Measurements from ENCODE around the gene PAK6. TPM values are rescaled to one million over a fixed set of nuclear protein-coding genes. Genes with fewer than 3 reads are reported as not detected.

Gene PAK6
- total RNA-seq, 1 experiment from 2014 or later: 13.0 TPM

DNA sequence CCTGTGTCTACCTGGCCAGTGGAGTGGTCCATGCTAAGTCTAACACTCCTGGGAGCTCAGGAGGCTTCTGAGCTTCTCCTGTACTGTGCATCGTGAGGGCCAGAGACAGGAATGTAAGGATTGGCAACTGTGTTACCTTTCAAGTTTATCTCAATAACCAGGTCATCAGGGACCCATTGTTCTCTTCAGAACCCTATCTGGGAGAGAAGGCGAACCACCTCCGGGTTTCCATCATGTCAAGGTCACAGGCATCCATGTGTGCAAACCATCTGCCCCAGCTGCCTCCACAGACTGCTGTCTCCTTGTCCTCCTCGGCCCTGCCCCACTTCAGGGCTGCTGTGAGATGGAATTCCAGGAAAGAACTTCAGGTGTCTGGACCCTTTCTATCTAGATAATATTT is 38.1 kb downstream of the PAK6 start:
- DNase-seq (ENCODE audit: low read depth): no peak

GRCh38 chr15:40277471-40277870 is 38.6 kb downstream of the PAK6 start:
- DNase-seq (ENCODE audit: low read depth): no peak

GRCh38 chr15:40278026-40278425 is 39.2 kb downstream of the PAK6 start:
- no peak for DNase-seq (ENCODE audit: low read depth)

- DNase-seq (ENCODE audit: low read depth): peak; percentile 48
Observed at GRCh38 chr15:40279437-40280141, 40.7 kb downstream of the PAK6 start.

GRCh38 chr15:40280260-40281056 is 41.6 kb downstream of the PAK6 start:
- no peak for DNase-seq (ENCODE audit: low read depth)

GRCh38 chr15:40281057-40281800 is 42.4 kb downstream of the PAK6 start:
- DNase-seq (ENCODE audit: low read depth): no peak

DNA sequence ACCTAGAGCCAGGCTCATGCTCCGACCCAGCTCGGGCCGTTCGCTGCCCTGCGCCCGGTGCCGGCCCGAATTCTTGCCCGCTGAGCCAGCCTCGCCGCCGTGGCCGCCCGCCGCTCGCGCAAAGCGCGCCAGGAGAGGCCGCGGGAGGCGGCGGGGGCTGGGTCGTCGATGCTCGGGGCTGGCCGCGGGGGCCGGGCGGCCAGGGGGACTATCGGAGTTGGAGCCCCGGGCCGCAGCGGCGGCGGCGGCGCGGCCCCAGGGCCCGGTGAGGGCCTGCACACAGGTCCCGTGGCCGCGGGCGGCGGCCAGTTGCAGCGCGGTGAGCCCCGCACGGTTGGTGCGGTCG is 42.9 kb downstream of the PAK6 start:
- DNase-seq (ENCODE audit: low read depth): no peak

- peak; percentile 25 for DNase-seq (ENCODE audit: low read depth)
Observed at GRCh38 chr15:40282147-40282868, 43.4 kb downstream of the PAK6 start.

- peak; percentile 17 for DNase-seq (ENCODE audit: low read depth)
Observed at GRCh38 chr15:40282869-40283614, 44.2 kb downstream of the PAK6 start, which contains the start of gene ANKRD63. Gene ANKRD63, minus strand, starts transcription at chr15:40283064. Its CDS starts 478 bp downstream, at chr15:40282586.

DNA sequence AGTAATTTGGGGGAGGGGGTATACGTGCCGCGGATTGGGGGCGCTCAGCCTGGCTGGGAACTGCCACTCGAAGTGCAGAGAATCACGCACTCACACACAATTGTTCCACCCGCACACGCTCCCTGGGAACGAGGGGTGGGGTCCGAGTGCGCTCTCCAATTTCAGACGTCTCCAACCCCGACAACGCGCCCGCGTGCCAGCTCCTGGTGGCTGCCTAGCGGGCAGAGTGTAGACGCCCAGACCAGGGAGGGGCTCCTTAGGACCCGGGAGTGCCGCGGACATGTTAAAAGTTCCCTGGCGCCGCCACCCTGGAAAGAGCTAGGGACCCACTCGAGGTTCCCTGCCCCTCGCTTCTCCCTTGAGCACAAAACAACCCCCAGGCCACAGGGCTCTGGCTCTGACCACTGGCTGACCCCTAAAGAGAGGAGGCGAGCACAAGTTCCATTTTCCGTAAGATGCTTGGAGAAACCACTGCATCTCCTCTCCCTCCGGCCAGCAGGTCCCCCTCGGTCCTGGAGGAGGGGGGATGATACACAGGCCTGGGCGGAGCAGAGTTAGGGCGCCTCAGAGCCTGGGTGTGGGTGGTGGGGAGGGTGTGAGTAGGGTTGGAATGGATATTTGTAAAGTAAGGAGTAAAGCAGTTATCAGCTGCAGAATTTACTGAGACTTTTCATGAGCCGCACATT is 44.9 kb downstream of the PAK6 start:
- DNase-seq (ENCODE audit: low read depth): no peak

DNA sequence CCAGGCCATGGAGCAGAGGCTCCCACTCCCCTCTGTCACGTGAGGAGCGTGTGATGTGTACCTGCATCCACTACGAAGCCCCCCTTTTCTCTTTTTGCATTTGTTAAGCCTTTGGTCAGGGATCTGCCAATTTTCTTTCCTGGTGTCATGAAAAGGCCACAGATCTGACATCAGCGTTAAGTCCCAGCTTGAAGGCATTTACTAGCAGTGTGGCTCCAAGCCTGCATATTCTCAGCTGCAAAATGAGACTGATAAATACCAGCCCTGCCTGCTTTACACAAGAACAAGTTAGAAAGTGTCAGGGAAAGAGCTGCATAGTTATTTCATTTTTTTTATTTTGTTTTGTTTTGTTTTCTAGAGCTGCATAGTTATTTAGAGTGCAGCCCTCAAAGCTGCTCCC is 46.3 kb downstream of the PAK6 start:
- DNase-seq (ENCODE audit: low read depth): peak; percentile 32

DNA sequence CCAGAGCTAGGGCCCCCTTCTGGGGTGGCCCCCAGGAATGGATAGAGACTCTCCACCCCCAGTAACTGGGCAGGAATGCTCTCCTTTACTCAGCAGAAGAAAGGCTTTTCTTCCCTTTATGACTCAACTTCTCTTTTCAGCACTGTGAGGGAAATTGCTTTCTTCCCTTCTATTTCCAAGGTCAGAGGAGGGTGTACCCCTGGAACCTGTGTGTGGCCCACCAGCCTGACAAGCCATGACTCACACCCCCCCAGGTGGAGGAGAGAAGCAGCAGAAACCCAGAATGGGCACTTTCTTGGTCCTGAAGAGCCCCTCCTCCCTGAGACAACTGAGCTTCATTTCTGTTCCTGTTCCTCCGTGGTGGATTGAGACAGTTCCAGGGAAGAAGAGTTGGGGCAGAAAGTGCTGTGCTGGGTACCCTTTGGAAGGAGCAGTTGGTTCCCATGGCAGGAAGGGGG is 46.7 kb downstream of the PAK6 start:
- DNase-seq (ENCODE audit: low read depth): no peak

- no peak for DNase-seq (ENCODE audit: low read depth)
Observed at GRCh38 chr15:40286061-40286532, 47.2 kb downstream of the PAK6 start.

- DNase-seq (ENCODE audit: low read depth): no peak
Observed at GRCh38 chr15:40286794-40287193, 47.9 kb downstream of the PAK6 start.

DNA sequence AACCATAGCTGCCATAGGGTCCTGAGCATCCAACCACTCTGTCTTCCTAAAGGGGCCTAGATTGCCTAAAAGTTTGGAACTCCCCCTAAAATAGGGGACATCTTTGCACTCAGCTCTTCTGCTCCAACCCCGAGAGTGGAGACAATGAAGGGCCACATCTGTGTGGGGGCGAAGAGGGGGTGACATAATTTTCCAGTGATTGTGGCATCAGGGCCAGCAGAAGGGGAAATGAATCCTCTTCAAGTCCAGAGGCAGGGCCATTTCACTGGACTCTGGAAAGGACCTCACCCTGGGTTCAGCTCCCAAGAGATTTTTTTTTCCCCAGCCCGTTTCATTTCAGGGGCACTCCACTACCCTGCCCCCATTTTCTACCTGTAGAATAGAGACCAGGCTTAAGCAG is 48.6 kb downstream of the PAK6 start:
- DNase-seq (ENCODE audit: low read depth): no peak

GRCh38 chr15:40287968-40288367 is 49.1 kb downstream of the PAK6 start:
- no peak for DNase-seq (ENCODE audit: low read depth)

GRCh38 chr15:40289140-40289775 is 50.4 kb downstream of the PAK6 start:
- DNase-seq (ENCODE audit: low read depth): peak; percentile 58

DNA sequence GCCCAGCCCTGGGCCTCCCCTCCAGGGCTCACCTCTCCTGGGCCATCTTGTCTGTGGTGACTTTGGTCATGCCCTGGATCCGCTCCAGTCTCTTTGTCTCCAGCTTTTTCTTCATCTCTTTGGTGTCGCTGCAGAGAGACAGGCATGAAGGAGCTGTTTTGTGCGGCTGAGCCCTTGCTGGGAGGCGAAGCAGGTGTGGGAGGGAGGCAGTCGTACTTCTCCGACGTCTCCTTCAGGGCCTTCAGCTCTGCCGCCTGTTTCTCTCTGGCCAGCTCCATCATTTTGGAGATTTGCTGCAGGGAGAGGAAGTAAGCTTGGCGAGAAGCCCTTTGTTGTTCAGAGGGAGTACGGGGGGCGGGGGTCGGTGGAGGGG is 51.7 kb downstream of the PAK6 start:
- DNase-seq (ENCODE audit: low read depth): no peak

GRCh38 chr15:40290918-40291574 is 52.2 kb downstream of the PAK6 start:
- peak; percentile 51 for DNase-seq (ENCODE audit: low read depth)

All from M059J (cell line).